PC-9 (cell line): ENCODE results near the gene TMEM117.

Experiments used
- EZH2 ChIP-seq: fragments of 200-600 bp; sonication (generic); IDR thresholded peaks from 2 replicates; pipeline ENCODE4 v1.8.0; 2017; ENCODE audit warnings: antibody characterized with exemption, low read depth
- TF ChIP-seq, protein P1 (sequence below): fragments of 200-600 bp; sonication (generic); conservative IDR thresholded peaks from 2 replicates; pipeline ENCODE4 v1.6.1; 2017; ENCODE audit warnings: mixed run types, antibody characterized with exemption, mild to moderate bottlenecking, moderate library complexity

DNA sequence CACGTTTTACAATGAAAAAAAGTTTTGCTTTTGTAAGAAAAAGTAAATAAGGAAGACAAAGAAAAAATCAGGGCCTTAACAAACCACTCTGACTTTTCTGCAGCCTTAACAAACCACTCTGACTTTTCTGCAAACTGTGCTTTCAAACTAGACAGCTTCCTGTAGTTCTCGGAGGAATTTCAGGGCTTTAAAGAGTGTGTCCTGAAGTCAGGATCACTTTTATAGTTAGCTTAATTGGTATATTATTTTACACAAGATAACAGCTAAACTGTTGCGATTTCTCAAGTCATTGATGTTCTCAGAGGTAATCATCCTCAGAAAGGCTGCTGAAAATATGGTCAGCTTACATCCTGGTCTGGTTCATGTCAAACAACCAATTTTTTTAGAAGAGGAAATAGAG, 42.2 kb downstream of the TMEM117 start:
- TF ChIP-seq, protein P1, sequence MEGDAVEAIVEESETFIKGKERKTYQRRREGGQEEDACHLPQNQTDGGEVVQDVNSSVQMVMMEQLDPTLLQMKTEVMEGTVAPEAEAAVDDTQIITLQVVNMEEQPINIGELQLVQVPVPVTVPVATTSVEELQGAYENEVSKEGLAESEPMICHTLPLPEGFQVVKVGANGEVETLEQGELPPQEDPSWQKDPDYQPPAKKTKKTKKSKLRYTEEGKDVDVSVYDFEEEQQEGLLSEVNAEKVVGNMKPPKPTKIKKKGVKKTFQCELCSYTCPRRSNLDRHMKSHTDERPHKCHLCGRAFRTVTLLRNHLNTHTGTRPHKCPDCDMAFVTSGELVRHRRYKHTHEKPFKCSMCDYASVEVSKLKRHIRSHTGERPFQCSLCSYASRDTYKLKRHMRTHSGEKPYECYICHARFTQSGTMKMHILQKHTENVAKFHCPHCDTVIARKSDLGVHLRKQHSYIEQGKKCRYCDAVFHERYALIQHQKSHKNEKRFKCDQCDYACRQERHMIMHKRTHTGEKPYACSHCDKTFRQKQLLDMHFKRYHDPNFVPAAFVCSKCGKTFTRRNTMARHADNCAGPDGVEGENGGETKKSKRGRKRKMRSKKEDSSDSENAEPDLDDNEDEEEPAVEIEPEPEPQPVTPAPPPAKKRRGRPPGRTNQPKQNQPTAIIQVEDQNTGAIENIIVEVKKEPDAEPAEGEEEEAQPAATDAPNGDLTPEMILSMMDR, result no peak
- TF ChIP-seq EZH2, result no peak
